ENCODE data around the gene OR2M7.
"Not testable (repeated sequence)": the region's sequence is repeated elsewhere in the genome, so short reads cannot be mapped to it uniquely, and the experiment has no call there.

DNA sequence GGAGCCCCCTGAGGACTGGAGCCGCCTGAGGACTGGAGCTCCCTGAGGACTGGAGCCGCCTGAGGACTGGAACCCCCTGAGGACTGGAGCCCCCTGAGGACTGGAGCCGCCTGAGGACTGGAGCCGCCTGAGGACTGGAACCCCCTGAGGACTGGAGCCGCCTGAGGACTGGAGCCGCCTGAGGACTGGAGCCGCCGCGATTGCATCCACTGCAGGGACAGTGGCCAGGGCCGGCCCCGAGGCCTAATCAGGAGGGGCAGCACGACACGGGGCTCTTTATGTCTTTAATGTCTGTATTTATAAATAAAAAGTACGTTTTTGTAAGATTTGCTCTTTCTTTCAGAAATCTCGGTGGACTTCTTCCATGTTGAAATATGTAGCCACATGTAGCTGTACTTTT is 17.6 kb downstream of the OR2M7 start:
- not testable (repeated sequence) for TF ChIP-seq POLR2A (IDR thresholded peaks at IDR 0.05; ENCODE audit: low read length); GATA1 (IDR thresholded peaks at IDR 0.05; ENCODE audit: low read depth, low read length)

Measured in erythroblast (primary cell).